Endodermal cell (in vitro differentiated cells): Measurements from ENCODE around the gene KCNS3. TPM values are rescaled to one million over a fixed set of nuclear protein-coding genes. Genes with fewer than 3 reads are reported as not detected.

Experiments
- DNase-seq: peaks from one replicate; pipeline ENCODE4 v3.0.0-alpha.2; 2017
- H3K27ac ChIP-seq: 2 replicates; pipeline ENCODE4 v1.5.1; 2013; ENCODE audit warnings: mild to moderate bottlenecking, low read depth, low read length, moderate library complexity
- H3K27me3 ChIP-seq: 2 replicates; pipeline ENCODE4 v1.6.1; 2013; ENCODE audit warnings: mild to moderate bottlenecking, low read length, moderate library complexity; ENCODE audit not compliant: insufficient read depth, control insufficient read depth, poor library complexity, severe bottlenecking
- H3K36me3 ChIP-seq: 2 replicates; pipeline ENCODE4 v1.7.0; 2013; ENCODE audit warnings: mild to moderate bottlenecking, low read length, moderate library complexity; ENCODE audit not compliant: control insufficient read depth, insufficient read depth
- H3K4me1 ChIP-seq: one replicate; pipeline ENCODE4 v1.7.0; 2013; ENCODE audit warnings: low read length; ENCODE audit not compliant: control insufficient read depth, insufficient read depth
- H3K4me3 ChIP-seq: 2 replicates; pipeline ENCODE4 v1.5.1; 2013; ENCODE audit warnings: mild to moderate bottlenecking, low read length, moderate library complexity
- H3K9ac ChIP-seq: 2 replicates; pipeline ENCODE4 v1.6.1; 2013; ENCODE audit warnings: mild to moderate bottlenecking, low read length, moderate library complexity; ENCODE audit not compliant: poor library complexity, severe bottlenecking; ENCODE audit errors: extremely low read depth
- H3K9me3 ChIP-seq: 2 replicates; pipeline ENCODE4 v1.6.1; 2013; ENCODE audit warnings: mild to moderate bottlenecking, low read length, moderate library complexity; ENCODE audit not compliant: control insufficient read depth
- H3K27ac Mint-ChIP-seq: 2 replicates; pipeline ENCODE4 v1.8.0; 2020; ENCODE audit warnings: mixed read lengths
- H3K27me3 Mint-ChIP-seq: 2 replicates; pipeline ENCODE4 v1.8.0; 2021; ENCODE audit warnings: mild to moderate bottlenecking, mixed read lengths; ENCODE audit not compliant: insufficient read depth
- H3K36me3 Mint-ChIP-seq: 2 replicates; pipeline ENCODE4 v1.8.0; 2020; ENCODE audit warnings: low read depth, mixed read lengths
- H3K4me1 Mint-ChIP-seq: 2 replicates; pipeline ENCODE4 v1.8.0; 2020; ENCODE audit warnings: mixed read lengths
- H3K4me3 Mint-ChIP-seq: 2 replicates; pipeline ENCODE4 v1.8.0; 2020; ENCODE audit warnings: mild to moderate bottlenecking, moderate library complexity, mixed read lengths
- H3K9me3 Mint-ChIP-seq: 2 replicates; pipeline ENCODE4 v1.8.0; 2020; ENCODE audit warnings: mild to moderate bottlenecking, mixed read lengths
- WGBS, 2 experiments: methylation state at CpG; one replicate each; pipeline versions ENCODE4 v1.1.5 to v1.1.7; 2013; ENCODE audit warnings: missing lambda C conversion rate in 2 of 2, mixed read lengths in 1 of 2; ENCODE audit not compliant: insufficient coverage in 1 of 2, insufficient read length in 1 of 2; 5-methylcytosine and 5-hydroxymethylcytosine counted together
- total RNA-seq, 2 donors: library from RNA; stranded (reverse); fragmentation: NEBNext Ultra II Directional in 1 of 2; extraction: Animal tissue kit (Norgen Biotek cat#: 25700) in 1 of 2; gene quantifications; 2 replicates in 1 of 2; 3 replicates in 1 of 2; pipeline ENCODE4 v1.2.1, GENCODE V29; 2021
- TF ChIP-seq, protein P1 (sequence below): fragments of 200-600 bp; sonication (generic); conservative IDR thresholded peaks from 2 replicates; pipeline ENCODE4 v1.5.0; 2021; ENCODE audit warnings: antibody characterized with exemption, mild to moderate bottlenecking

KCNS3 gene
- total RNA-seq, 2 donors from 2014 or later, result 10.7 to 11.1 TPM

DNA sequence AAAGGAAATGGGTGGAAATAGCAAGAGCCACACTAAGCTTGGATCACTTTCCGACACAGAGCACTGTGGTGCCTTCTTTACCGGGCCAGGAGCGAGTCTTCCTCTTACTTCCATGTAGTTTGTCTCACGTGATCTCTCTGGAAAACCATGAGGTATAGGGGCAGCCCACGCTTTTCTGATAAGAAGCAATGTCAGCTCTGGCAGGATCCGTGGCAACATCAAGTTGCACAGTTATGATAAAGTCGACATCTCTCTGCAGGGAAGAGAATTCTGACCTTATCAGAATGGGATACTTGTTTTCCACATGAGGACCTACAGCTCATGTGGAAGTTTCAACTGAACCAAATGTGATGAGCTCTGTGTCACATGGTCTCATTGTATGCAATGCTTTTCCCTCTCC is 32.7 kb upstream of the KCNS3 start:
- no peaks in the 10 kb centered on the region for H3K36me3 Mint-ChIP-seq
- Histone ChIP-seq H3K9ac (no peak overlapping the region), H3K27me3 (peaks cover 10% of the 10 kb centered on the region), H3K4me1 (no peaks in the 10 kb centered on the region), H3K4me3 (no peak overlapping the region), H3K9me3 (no peaks in the 10 kb centered on the region), H3K27ac (no peak overlapping the region), H3K36me3 (no peaks in the 10 kb centered on the region)
- H3K27me3 Mint-ChIP-seq, result peaks cover 6% of the 10 kb centered on the region
- TF ChIP-seq, protein P1, sequence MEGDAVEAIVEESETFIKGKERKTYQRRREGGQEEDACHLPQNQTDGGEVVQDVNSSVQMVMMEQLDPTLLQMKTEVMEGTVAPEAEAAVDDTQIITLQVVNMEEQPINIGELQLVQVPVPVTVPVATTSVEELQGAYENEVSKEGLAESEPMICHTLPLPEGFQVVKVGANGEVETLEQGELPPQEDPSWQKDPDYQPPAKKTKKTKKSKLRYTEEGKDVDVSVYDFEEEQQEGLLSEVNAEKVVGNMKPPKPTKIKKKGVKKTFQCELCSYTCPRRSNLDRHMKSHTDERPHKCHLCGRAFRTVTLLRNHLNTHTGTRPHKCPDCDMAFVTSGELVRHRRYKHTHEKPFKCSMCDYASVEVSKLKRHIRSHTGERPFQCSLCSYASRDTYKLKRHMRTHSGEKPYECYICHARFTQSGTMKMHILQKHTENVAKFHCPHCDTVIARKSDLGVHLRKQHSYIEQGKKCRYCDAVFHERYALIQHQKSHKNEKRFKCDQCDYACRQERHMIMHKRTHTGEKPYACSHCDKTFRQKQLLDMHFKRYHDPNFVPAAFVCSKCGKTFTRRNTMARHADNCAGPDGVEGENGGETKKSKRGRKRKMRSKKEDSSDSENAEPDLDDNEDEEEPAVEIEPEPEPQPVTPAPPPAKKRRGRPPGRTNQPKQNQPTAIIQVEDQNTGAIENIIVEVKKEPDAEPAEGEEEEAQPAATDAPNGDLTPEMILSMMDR, result no peak
- H3K4me1 Mint-ChIP-seq, result peaks cover 18% of the 10 kb centered on the region
- H3K9me3 Mint-ChIP-seq, result no peaks in the 10 kb centered on the region
- H3K4me3 Mint-ChIP-seq, result no peak overlapping the region
- no peak overlapping the region for H3K27ac Mint-ChIP-seq
- WGBS, 2 experiments, result 91 to 92% methylated on average over 7 of the region's 7 CpGs
- DNase-seq, result no peak

DNA sequence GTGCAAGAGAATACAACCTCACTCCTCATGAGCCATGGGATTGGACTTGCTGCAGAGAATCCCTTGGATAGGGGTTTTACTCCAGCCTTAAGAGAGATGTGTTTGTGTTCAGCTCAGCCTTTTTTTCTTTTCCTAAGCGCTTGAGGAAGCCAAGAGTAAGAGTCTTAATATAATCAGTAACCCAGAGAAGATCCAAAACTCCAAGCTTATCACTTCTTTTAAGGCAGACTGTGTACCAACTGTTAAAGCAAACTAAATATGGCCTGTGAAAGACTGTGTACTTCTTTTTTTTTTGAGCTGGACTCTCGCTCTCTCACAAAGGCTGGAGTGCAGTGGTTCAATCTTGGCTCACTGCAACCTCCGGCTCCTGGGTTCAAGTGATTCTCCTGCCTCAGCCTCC is 31.8 kb upstream of the KCNS3 start:
- no peak overlapping the region for H3K27ac ChIP-seq
- 88 to 100% methylated on average over 1 to 3 of the region's 3 CpGs for WGBS, 2 experiments
- H3K36me3 ChIP-seq, result no peaks in the 10 kb centered on the region
- no peak overlapping the region for H3K4me3 ChIP-seq
- H3K4me3 Mint-ChIP-seq, result no peak overlapping the region
- no peaks in the 10 kb centered on the region for H3K4me1 ChIP-seq
- H3K9me3 ChIP-seq, result no peaks in the 10 kb centered on the region
- H3K9ac ChIP-seq, result no peak overlapping the region
- TF ChIP-seq, protein P1, result no peak
- peaks cover 6% of the 10 kb centered on the region for H3K27me3 Mint-ChIP-seq
- no peaks in the 10 kb centered on the region for H3K9me3 Mint-ChIP-seq
- peaks cover 3% of the 10 kb centered on the region for H3K27me3 ChIP-seq
- H3K27ac Mint-ChIP-seq, result no peak overlapping the region
- DNase-seq, result no peak
- H3K36me3 Mint-ChIP-seq, result no peaks in the 10 kb centered on the region
- peaks cover 21% of the 10 kb centered on the region for H3K4me1 Mint-ChIP-seq

DNA sequence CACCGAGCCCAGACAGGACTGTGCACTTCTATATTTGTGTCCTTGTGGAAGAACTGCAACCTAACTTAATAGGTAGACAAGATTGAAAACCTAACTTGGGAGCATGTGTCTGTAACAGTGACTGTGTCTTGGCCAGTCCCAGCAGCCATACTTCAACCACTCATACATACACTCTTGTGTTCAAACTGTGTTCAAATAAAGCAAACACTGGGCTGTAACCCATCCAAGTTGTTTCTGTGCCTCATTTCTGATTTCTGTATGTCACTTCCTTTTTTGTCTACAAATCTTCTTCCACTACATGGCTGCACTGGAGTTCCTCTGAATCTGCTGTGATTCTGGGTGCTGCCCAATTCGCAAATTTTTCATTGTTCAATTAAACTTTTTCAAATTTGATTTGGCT is 31.2 kb upstream of the KCNS3 start:
- Mint-ChIP-seq H3K4me3 (no peak overlapping the region), H3K27me3 (peaks cover 9% of the 10 kb centered on the region), H3K36me3 (no peaks in the 10 kb centered on the region), H3K9me3 (no peaks in the 10 kb centered on the region), H3K4me1 (peaks cover 25% of the 10 kb centered on the region), H3K27ac (no peak overlapping the region)
- DNase-seq, result no peak
- Histone ChIP-seq H3K9me3 (no peaks in the 10 kb centered on the region), H3K4me1 (no peaks in the 10 kb centered on the region), H3K9ac (no peak overlapping the region), H3K36me3 (no peaks in the 10 kb centered on the region), H3K27ac (no peak overlapping the region), H3K27me3 (no peaks in the 10 kb centered on the region), H3K4me3 (no peak overlapping the region)
- TF ChIP-seq, protein P1, result no peak
- WGBS, 2 experiments, result 75 to 83% methylated on average over 1 to 2 of the region's 2 CpGs
